H9 (cell line): ENCODE results near the gene DIAPH3. TPM values are rescaled to one million over a fixed set of nuclear protein-coding genes. Genes with fewer than 3 reads are reported as not detected.

Experiments used
- DNase-seq: peaks from one replicate; pipeline ENCODE4 v3.0.0-alpha.2; 2017
- H2AFZ ChIP-seq: one replicate; pipeline ENCODE4 v1.6.1; 2013; ENCODE audit warnings: mild to moderate bottlenecking, low read length, control low read depth, moderate library complexity
- H2AK5ac ChIP-seq: 2 replicates; pipeline ENCODE4 v1.6.1; 2013; ENCODE audit warnings: low read length, control low read depth, mixed read lengths; ENCODE audit not compliant: insufficient read length
- H2BK120ac ChIP-seq: one replicate; pipeline ENCODE4 v1.6.1; 2013; ENCODE audit warnings: low read depth, mild to moderate bottlenecking, low read length, control low read depth, inconsistent platforms; ENCODE audit not compliant: poor library complexity, severe bottlenecking
- H2BK12ac ChIP-seq: 2 replicates; pipeline ENCODE4 v1.6.1; 2013; ENCODE audit warnings: low read length, control low read depth, mixed read lengths, low read depth; ENCODE audit not compliant: insufficient read length
- H2BK15ac ChIP-seq: 2 replicates; pipeline ENCODE4 v1.6.1; 2013; ENCODE audit warnings: low read depth, low read length, control low read depth
- H2BK20ac ChIP-seq: one replicate; pipeline ENCODE4 v1.6.1; 2013; ENCODE audit warnings: low read depth, mild to moderate bottlenecking, low read length, control low read depth, inconsistent platforms; ENCODE audit not compliant: poor library complexity, severe bottlenecking
- H2BK5ac ChIP-seq: 2 replicates; pipeline ENCODE4 v1.6.1; 2013; ENCODE audit warnings: low read length, control low read depth, mixed read lengths; ENCODE audit not compliant: insufficient read length
- H3K14ac ChIP-seq: 2 replicates; pipeline ENCODE4 v1.6.1; 2013; ENCODE audit warnings: low read length, control low read depth; ENCODE audit not compliant: insufficient read depth
- H3K18ac ChIP-seq: 2 replicates; pipeline ENCODE4 v1.6.1; 2013; ENCODE audit warnings: low read depth, mild to moderate bottlenecking, mixed read lengths, low read length, control low read depth; ENCODE audit not compliant: insufficient read length
- H3K23ac ChIP-seq: 2 replicates; pipeline ENCODE4 v1.6.1; 2013; ENCODE audit warnings: low read length, control low read depth, mixed read lengths, low read depth; ENCODE audit not compliant: insufficient read length
- H3K23me2 ChIP-seq: 2 replicates; pipeline ENCODE4 v1.6.1; 2013; ENCODE audit warnings: low read depth, mild to moderate bottlenecking, mixed read lengths, low read length, control low read depth; ENCODE audit not compliant: insufficient read length, poor library complexity, severe bottlenecking
- H3K27ac ChIP-seq: 2 replicates; pipeline ENCODE4 v1.5.1; 2013; ENCODE audit warnings: low read length, control low read depth, mixed read lengths, low read depth; ENCODE audit not compliant: insufficient read length
- H3K27me3 ChIP-seq: 2 replicates; pipeline ENCODE4 v1.6.1; 2013; ENCODE audit warnings: low read length, control low read depth, inconsistent platforms; ENCODE audit not compliant: insufficient read depth
- H3K4ac ChIP-seq: 2 replicates; pipeline ENCODE4 v1.6.1; 2013; ENCODE audit warnings: low read depth, mild to moderate bottlenecking, control low read depth, inconsistent platforms, low read length, moderate library complexity
- H3K4me1 ChIP-seq: 2 replicates; pipeline ENCODE4 v1.6.1; 2013; ENCODE audit warnings: low read length, control low read depth, inconsistent platforms; ENCODE audit not compliant: insufficient read depth
- H3K4me2 ChIP-seq: 2 replicates; pipeline ENCODE4 v1.6.1; 2013; ENCODE audit warnings: low read length, control low read depth, mixed read lengths; ENCODE audit not compliant: insufficient read length, insufficient read depth
- H3K56ac ChIP-seq: 2 replicates; pipeline ENCODE4 v1.6.1; 2013; ENCODE audit warnings: low read depth, mild to moderate bottlenecking, mixed read lengths, low read length, control low read depth; ENCODE audit not compliant: insufficient read length
- H3K79me1 ChIP-seq: 2 replicates; pipeline ENCODE4 v1.6.1; 2013; ENCODE audit warnings: low read depth, mild to moderate bottlenecking, moderate library complexity, low read length, control low read depth, inconsistent platforms; ENCODE audit not compliant: insufficient read depth, poor library complexity, severe bottlenecking
- H3K79me2 ChIP-seq: 2 replicates; pipeline ENCODE4 v1.6.1; 2013; ENCODE audit warnings: low read length, control low read depth, inconsistent platforms; ENCODE audit not compliant: insufficient read depth
- H3K9ac ChIP-seq: 2 replicates; pipeline ENCODE4 v1.6.1; 2013; ENCODE audit warnings: low read length, control low read depth, mixed read lengths; ENCODE audit not compliant: insufficient read length; ENCODE audit errors: extremely low read depth
- H3K9me3 ChIP-seq: one replicate; pipeline ENCODE4 v1.6.1; 2013; ENCODE audit warnings: low read depth, low read length, inconsistent platforms; ENCODE audit not compliant: control insufficient read depth
- H3T11ph ChIP-seq: one replicate; pipeline ENCODE4 v1.6.1; 2013; ENCODE audit warnings: mild to moderate bottlenecking, low read length, control low read depth, inconsistent platforms
- H4K20me1 ChIP-seq: one replicate; pipeline ENCODE4 v1.6.1; 2013; ENCODE audit not compliant: control insufficient read depth, insufficient read length, insufficient read depth
- H4K5ac ChIP-seq: 2 replicates; pipeline ENCODE4 v1.6.1; 2013; ENCODE audit warnings: low read depth, mild to moderate bottlenecking, mixed read lengths, low read length, control low read depth; ENCODE audit not compliant: insufficient read length
- H4K8ac ChIP-seq: replicated peaks from 2 replicates; pipeline ENCODE4 v1.6.1; 2013; ENCODE audit warnings: low read length, control low read depth, mixed read lengths, low read depth; ENCODE audit not compliant: insufficient read length
- H4K91ac ChIP-seq: 2 replicates; pipeline ENCODE4 v1.6.1; 2013; ENCODE audit warnings: low read depth, mild to moderate bottlenecking, moderate library complexity, mixed read lengths, low read length, control low read depth; ENCODE audit not compliant: insufficient read length
- H3K27ac Mint-ChIP-seq, 3 experiments: 2 replicates in 2 of 3; 3 replicates in 1 of 3; pipeline ENCODE4 v1.8.0; 2020 to 2021; ENCODE audit warnings: mixed read lengths in 3 of 3, mild to moderate bottlenecking in 1 of 3, moderate library complexity in 1 of 3
- H3K27me3 Mint-ChIP-seq: 2 replicates; pipeline ENCODE4 v1.8.0; 2021; ENCODE audit warnings: low read depth, mild to moderate bottlenecking, moderate library complexity, mixed read lengths
- H3K36me3 Mint-ChIP-seq, 3 experiments: 2 replicates in 2 of 3; 3 replicates in 1 of 3; pipeline ENCODE4 v1.8.0; 2020 to 2021; ENCODE audit warnings: low read depth in 3 of 3, mixed read lengths in 3 of 3; ENCODE audit not compliant: insufficient read depth in 1 of 3
- H3K4me1 Mint-ChIP-seq, 2 experiments: 2 replicates each; pipeline ENCODE4 v1.8.0; 2020; ENCODE audit warnings: mixed read lengths in 2 of 2
- H3K4me3 Mint-ChIP-seq, 2 experiments: 2 replicates in 1 of 2; 3 replicates in 1 of 2; pipeline ENCODE4 v1.8.0; 2020 to 2021; ENCODE audit warnings: mild to moderate bottlenecking in 2 of 2, mixed read lengths in 2 of 2, moderate library complexity in 1 of 2
- H3K9me3 Mint-ChIP-seq, 2 experiments: 2 replicates in 1 of 2; 3 replicates in 1 of 2; pipeline ENCODE4 v1.8.0; 2020; ENCODE audit warnings: mild to moderate bottlenecking in 2 of 2, mixed read lengths in 2 of 2, moderate library complexity in 1 of 2
- CTCF ChIP-seq: fragments of 200-600 bp; sonication (generic); conservative IDR thresholded peaks from 3 replicates; pipeline ENCODE4 v1.8.0; 2021; ENCODE audit warnings: antibody characterized with exemption, mild to moderate bottlenecking
- WGBS: extraction: QIAGEN DNeasy Blood & Tissue Kit; methylation state at CpG from one replicate; pipeline ENCODE4 v1.1.7; 2013; ENCODE audit warnings: missing lambda C conversion rate, low lambda C conversion rate, mixed read lengths; ENCODE audit not compliant: insufficient read length; ENCODE audit errors: extremely low coverage; 5-methylcytosine and 5-hydroxymethylcytosine counted together
- total RNA-seq: library from RNA; stranded (reverse); gene quantifications from 2 replicates; pipeline ENCODE4 v1.2.1, GENCODE V29; 2021

The DIAPH3 gene
- total RNA-seq, 1 experiment from 2014 or later, result 23.1 TPM

GRCh38 chr13:60032851-60033250 lies 130.9 kb downstream of the DIAPH3 start:
- no peak overlapping the region for H2BK5ac ChIP-seq
- no peaks in the 10 kb centered on the region for H3K23me2 ChIP-seq
- peaks cover 17 to 22% of the 10 kb centered on the region in 2 experiments for H3K4me1 Mint-ChIP-seq
- H4K8ac ChIP-seq, result no peak overlapping the region
- H2BK12ac ChIP-seq, result no peak overlapping the region
- H3T11ph ChIP-seq, result no peak overlapping the region
- no peak overlapping the region for H4K5ac ChIP-seq
- H3K14ac ChIP-seq, result no peak overlapping the region
- peaks cover 4 to 14% (median 11%) of the 10 kb centered on the region in 3 experiments; a peak in 5 of 7 replicates for H3K36me3 Mint-ChIP-seq
- no peak overlapping the region for H2AK5ac ChIP-seq
- DNase-seq, result no peak
- no peak overlapping the region for H2BK15ac ChIP-seq
- H3K4ac ChIP-seq, result no peak overlapping the region
- no peak overlapping the region for H2BK120ac ChIP-seq
- H2AFZ ChIP-seq, result no peak overlapping the region
- H3K23ac ChIP-seq, result no peak overlapping the region
- H2BK20ac ChIP-seq, result no peak overlapping the region
- no peaks in the 10 kb centered on the region for H3K4me1 ChIP-seq
- H4K20me1 ChIP-seq, result no peaks in the 10 kb centered on the region
- no peak overlapping the region for H3K4me3 Mint-ChIP-seq
- H3K27me3 ChIP-seq, result no peaks in the 10 kb centered on the region
- no peak overlapping the region for H3K18ac ChIP-seq
- H3K9me3 ChIP-seq, result no peaks in the 10 kb centered on the region
- no CpG with 5 or more reads among the region's 1 CpG for WGBS
- H3K79me1 ChIP-seq, result peaks cover 5% of the 10 kb centered on the region
- H4K91ac ChIP-seq, result no peak overlapping the region
- no peak for TF ChIP-seq CTCF
- H3K9me3 Mint-ChIP-seq, result no peaks in the 10 kb centered on the region
- no peak overlapping the region for H3K4me2 ChIP-seq
- no peak overlapping the region for H3K9ac ChIP-seq
- no peak overlapping the region for H3K27ac Mint-ChIP-seq
- H3K27me3 Mint-ChIP-seq, result no peaks in the 10 kb centered on the region
- H3K27ac ChIP-seq, result no peak overlapping the region
- H3K56ac ChIP-seq, result no peak overlapping the region
- H3K79me2 ChIP-seq, result peaks cover 3% of the 10 kb centered on the region; the same call in 1 of the 2 replicates
